Hepatocyte (in vitro differentiated cells): ENCODE measurements around the gene NPTXR. TPM values are rescaled to one million over a fixed set of nuclear protein-coding genes. Genes with fewer than 3 reads are reported as not detected.

Experiments used
- DNase-seq: peaks from one replicate; pipeline ENCODE4 v3.0.0-alpha.2; 2016; ENCODE audit warnings: low spot score
- H2AFZ ChIP-seq: fragments of 200-600 bp; sonication (generic); 2 replicates; pipeline ENCODE4 v1.6.0; 2016; ENCODE audit warnings: antibody characterized with exemption, mild to moderate bottlenecking
- H3K27ac ChIP-seq: fragments of 200-600 bp; sonication (generic); 2 replicates; pipeline ENCODE4 v1.5.1; 2016; ENCODE audit warnings: mild to moderate bottlenecking
- H3K27me3 ChIP-seq: fragments of 200-600 bp; sonication (generic); 2 replicates; pipeline ENCODE4 v1.6.1; 2016
- H3K36me3 ChIP-seq: fragments of 200-600 bp; sonication (generic); replicated peaks from 2 replicates; pipeline ENCODE4 v1.5.1; 2016; ENCODE audit warnings: low read depth; ENCODE audit not compliant: insufficient read depth
- H3K4me1 ChIP-seq: fragments of 200-600 bp; sonication (generic); 2 replicates; pipeline ENCODE4 v1.5.1; 2016; ENCODE audit warnings: mild to moderate bottlenecking, moderate library complexity; ENCODE audit not compliant: insufficient read depth
- H3K4me2 ChIP-seq: fragments of 200-600 bp; sonication (generic); 2 replicates; pipeline ENCODE4 v1.6.0; 2016
- H3K4me3 ChIP-seq: fragments of 200-600 bp; sonication (generic); 2 replicates; pipeline ENCODE4 v1.5.1; 2016; ENCODE audit warnings: mild to moderate bottlenecking
- H3K79me2 ChIP-seq: fragments of 200-600 bp; sonication (generic); 2 replicates; pipeline ENCODE4 v1.6.0; 2017; ENCODE audit warnings: mild to moderate bottlenecking
- H3K9me2 ChIP-seq: fragments of 200-600 bp; sonication (generic); replicated peaks from 2 replicates; pipeline ENCODE4 v1.6.0; 2017; ENCODE audit warnings: mild to moderate bottlenecking; ENCODE audit not compliant: insufficient read depth
- H3K9me3 ChIP-seq: fragments of 200-600 bp; sonication (generic); 2 replicates; pipeline ENCODE4 v1.5.1; 2016; ENCODE audit warnings: low read depth, mild to moderate bottlenecking
- H4K20me1 ChIP-seq: fragments of 200-600 bp; sonication (generic); 2 replicates; pipeline ENCODE4 v1.6.0; 2016; ENCODE audit warnings: mild to moderate bottlenecking; ENCODE audit not compliant: insufficient read depth, poor library complexity, severe bottlenecking
- CTCF ChIP-seq: fragments of 200-600 bp; sonication (generic); IDR thresholded peaks from 2 replicates; pipeline ENCODE4 v1.5.1; 2016; ENCODE audit warnings: antibody characterized with exemption, mild to moderate bottlenecking; ENCODE audit not compliant: poor library complexity
- EZH2 ChIP-seq: fragments of 200-600 bp; sonication (generic); IDR thresholded peaks from 2 replicates; pipeline ENCODE4 v1.6.1; 2016; ENCODE audit warnings: antibody characterized with exemption, mild to moderate bottlenecking, borderline replicate concordance
- EZH2phosphoT487 ChIP-seq: fragments of 200-600 bp; sonication (generic); IDR thresholded peaks from one replicate; pipeline ENCODE4 v1.6.1; 2018; ENCODE audit warnings: antibody characterized with exemption, mild to moderate bottlenecking, low read depth, moderate library complexity; ENCODE audit not compliant: unreplicated experiment, severe bottlenecking
- WGBS: methylation state at CpG from one replicate; pipeline ENCODE4 v1.1.6; 2016; ENCODE audit warnings: low lambda C conversion rate; ENCODE audit errors: missing lambda C conversion rate; 5-methylcytosine and 5-hydroxymethylcytosine counted together
- polyA plus RNA-seq: library from polyadenylated mRNA; unstranded; fragments of >200 nt; fragmentation: Nextera tagmentation; extraction: Ambion mirVana; gene quantifications from 2 replicates; pipeline ENCODE4 v1.2.1, GENCODE V29; 2016
- total RNA-seq: library from RNA; depleted of rRNA; stranded (reverse); fragments of >200 nt; gene quantifications from 2 replicates; pipeline ENCODE4 v1.2.3, GENCODE V29; 2014

NPTXR gene
- total and polyA plus RNA-seq, 2 experiments from 2014 or later = 3.3 to 3.8 TPM

DNA sequence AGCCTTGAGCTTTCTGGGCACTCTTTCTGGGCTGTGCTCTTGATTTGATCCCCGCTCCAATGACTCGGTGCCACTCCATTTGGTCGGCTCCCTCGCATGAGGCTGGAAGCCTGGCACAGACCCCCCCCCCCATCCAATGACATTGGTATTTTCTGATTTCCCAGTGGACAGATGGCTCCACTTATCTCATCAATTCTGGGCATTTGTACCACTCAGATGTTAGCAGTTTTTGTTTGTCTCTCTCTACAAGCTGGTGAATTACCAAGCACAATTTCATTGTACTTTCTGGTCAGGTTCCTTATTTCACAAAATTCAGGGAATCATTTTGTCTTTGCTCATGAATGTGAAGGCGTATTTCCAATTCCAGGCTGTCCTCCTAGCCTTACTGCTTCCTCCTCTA is 59.0 kb downstream of the NPTXR start:
- H3K36me3 ChIP-seq = no peaks in the 10 kb centered on the region
- no peaks in the 10 kb centered on the region for H3K4me1 ChIP-seq
- DNase-seq = no peak
- H3K79me2 ChIP-seq = no peaks in the 10 kb centered on the region
- TF ChIP-seq CTCF (no peak), EZH2phosphoT487 (no peak), EZH2 (no peak)
- H4K20me1 ChIP-seq = no peaks in the 10 kb centered on the region
- H2AFZ ChIP-seq = no peak overlapping the region
- no peak overlapping the region for H3K4me3 ChIP-seq
- no peaks in the 10 kb centered on the region for H3K27me3 ChIP-seq
- no peaks in the 10 kb centered on the region for H3K9me3 ChIP-seq
- H3K27ac ChIP-seq = no peak overlapping the region
- H3K4me2 ChIP-seq = no peak overlapping the region
- over 99% methylated on average over 5 of the region's 5 CpGs for WGBS
- no peaks in the 10 kb centered on the region for H3K9me2 ChIP-seq

GRCh38 chr22:38784035-38784434 is 59.8 kb downstream of the NPTXR start:
- no peak overlapping the region for H2AFZ ChIP-seq
- no peaks in the 10 kb centered on the region for H3K9me3 ChIP-seq
- H3K4me2 ChIP-seq = no peak overlapping the region
- no peaks in the 10 kb centered on the region for H3K4me1 ChIP-seq
- H4K20me1 ChIP-seq = no peaks in the 10 kb centered on the region
- no peak overlapping the region for H3K4me3 ChIP-seq
- H3K27ac ChIP-seq = no peak overlapping the region
- DNase-seq = no peak
- no peaks in the 10 kb centered on the region for H3K36me3 ChIP-seq
- H3K9me2 ChIP-seq = no peaks in the 10 kb centered on the region
- H3K27me3 ChIP-seq = no peaks in the 10 kb centered on the region
- no peak for TF ChIP-seq CTCF
- no peak for TF ChIP-seq EZH2phosphoT487
- TF ChIP-seq EZH2 = no peak
- 93% methylated on average over 15 of the region's 15 CpGs for WGBS
- no peaks in the 10 kb centered on the region for H3K79me2 ChIP-seq

DNA sequence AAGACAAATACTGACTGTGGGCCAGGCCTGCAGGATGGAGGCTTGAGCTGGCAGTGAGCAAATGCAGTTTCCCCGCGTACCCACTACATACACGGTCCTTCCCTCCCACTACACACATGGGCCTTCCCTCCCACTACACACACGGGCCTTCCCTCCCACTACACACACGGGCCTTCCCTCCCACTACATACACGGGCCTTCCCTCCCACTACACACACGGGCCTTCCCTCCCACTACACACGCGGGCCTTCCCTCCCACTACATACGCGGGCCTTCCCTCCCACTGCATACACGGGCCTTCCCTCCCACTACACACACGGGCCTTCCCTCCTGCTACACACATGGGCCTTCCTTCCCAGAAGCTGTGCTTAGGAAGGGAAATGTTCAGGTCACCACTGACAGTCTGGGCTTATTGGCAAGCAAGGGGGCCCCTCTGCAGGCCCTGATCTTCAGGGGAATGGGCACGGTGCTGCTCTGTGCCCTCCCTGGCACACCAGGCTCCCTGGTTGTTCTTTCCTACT is 60.7 kb downstream of the NPTXR start:
- no peak for TF ChIP-seq EZH2phosphoT487
- TF ChIP-seq EZH2 = no peak
- H3K4me1 ChIP-seq = no peaks in the 10 kb centered on the region
- no peak overlapping the region for H3K4me2 ChIP-seq
- no peak for DNase-seq
- no peaks in the 10 kb centered on the region for H3K36me3 ChIP-seq
- H3K79me2 ChIP-seq = no peaks in the 10 kb centered on the region
- H3K27me3 ChIP-seq = no peaks in the 10 kb centered on the region
- H3K27ac ChIP-seq = no peak overlapping the region
- H3K4me3 ChIP-seq = no peak overlapping the region
- H3K9me2 ChIP-seq = no peaks in the 10 kb centered on the region
- 91% methylated on average over 7 of the region's 14 CpGs for WGBS
- H2AFZ ChIP-seq = no peak overlapping the region
- H4K20me1 ChIP-seq = no peaks in the 10 kb centered on the region
- H3K9me3 ChIP-seq = no peaks in the 10 kb centered on the region

DNA sequence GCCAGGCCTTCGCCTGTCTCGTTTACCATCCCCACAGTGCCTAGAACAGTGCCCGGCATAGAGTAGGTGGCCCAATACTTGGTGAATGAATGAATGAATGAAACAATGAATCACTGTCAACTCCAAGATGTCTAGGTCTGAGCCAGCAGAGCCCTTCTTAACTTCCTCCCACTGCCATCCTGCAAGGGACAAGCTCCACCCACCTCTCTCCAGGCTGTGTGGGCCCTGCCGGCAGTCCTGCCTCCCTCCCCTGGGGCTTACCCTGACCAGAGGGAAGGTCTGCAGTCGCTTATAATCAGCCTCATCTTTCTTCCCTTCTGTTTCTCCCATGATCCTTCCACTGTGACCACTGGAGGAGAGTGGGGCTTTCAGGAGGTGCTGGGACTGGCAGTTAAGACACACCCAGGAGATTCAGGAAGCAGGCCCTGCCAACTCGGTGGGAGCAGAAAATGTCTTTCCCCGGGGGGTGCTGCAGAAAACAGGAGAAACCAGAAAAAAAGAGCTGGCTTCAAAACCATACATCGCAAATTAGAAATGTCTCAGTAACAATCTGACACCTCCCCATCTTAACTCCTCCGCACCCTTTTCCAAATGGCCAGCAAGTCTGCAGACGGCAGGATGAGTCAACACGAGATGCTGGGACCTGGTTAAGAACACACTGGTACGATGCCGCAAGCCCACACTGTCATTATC is 61.3 kb downstream of the NPTXR start:
- peak; percentile 27 for DNase-seq
- Histone ChIP-seq H3K9me3 (no peaks in the 10 kb centered on the region), H4K20me1 (no peaks in the 10 kb centered on the region), H3K36me3 (no peaks in the 10 kb centered on the region), H3K9me2 (no peaks in the 10 kb centered on the region), H3K27ac (no peak overlapping the region), H3K4me3 (no peak overlapping the region), H3K27me3 (no peaks in the 10 kb centered on the region), H2AFZ (no peak overlapping the region), H3K79me2 (no peaks in the 10 kb centered on the region), H3K4me2 (no peak overlapping the region), H3K4me1 (no peaks in the 10 kb centered on the region)
- 76% methylated on average over 13 of the region's 13 CpGs for WGBS
- TF ChIP-seq EZH2 = no peak
- no peak for TF ChIP-seq CTCF
- no peak for TF ChIP-seq EZH2phosphoT487
